DMS79 (cell line): Measurements from ENCODE around the gene ABCC3.

Source experiments
- DNase-seq: peaks from one replicate; lab custom pipeline; 2025; lab: John Stamatoyannopoulos, UW

The ABCC3 gene

DNA sequence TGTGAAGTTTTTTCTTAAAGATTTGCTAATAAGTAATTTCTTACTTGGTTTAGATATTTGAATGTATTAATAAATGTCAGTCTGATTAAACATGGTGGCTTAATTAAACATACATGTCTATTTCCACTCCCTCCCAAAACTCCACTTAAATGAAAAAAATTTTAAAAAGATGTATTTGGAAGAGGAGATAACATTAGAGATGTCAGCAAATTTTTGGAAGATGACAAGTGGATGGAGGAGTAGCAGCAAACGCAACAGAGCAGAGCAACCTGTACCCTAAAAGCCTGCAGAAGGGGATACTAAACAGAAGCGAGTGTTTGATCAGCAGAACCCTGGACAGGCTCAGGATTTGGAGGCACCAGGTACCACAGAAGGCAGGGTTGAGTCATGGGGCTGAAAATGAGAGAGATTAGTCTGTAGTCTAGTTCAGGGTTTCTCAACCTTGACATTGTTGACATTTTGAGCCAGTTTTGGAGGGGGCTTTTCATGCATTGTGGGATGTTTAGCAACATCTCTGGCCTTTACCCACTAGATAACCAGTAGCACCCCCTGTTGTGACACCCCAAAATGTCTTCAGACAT lies 102.5 kb downstream of the ABCC3 start:
- DNase-seq, result no peak

DNA sequence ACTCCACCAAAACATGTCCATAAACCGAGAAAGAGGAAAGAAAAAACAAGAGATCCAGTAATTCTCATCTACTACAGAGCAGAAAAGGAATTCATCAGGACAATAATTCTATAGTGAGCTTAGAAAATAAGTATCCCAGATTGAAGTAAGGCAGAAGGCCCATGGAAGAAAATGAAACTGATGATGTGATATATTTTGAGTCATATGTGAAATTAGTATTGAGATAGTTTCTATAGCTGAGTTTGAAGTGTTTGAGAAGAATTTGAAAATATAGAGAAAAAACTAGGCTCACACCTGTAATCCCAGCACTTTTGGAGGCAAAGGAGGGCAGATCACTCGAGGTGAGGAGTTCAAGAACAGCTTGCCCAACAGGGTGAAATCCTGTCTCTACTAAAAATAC lies 104.4 kb downstream of the ABCC3 start:
- no peak for DNase-seq
